Activated CD4-positive, alpha-beta T cell treated with anti-CD3 and anti-CD28 coated beads for 36 hours (primary cell): ENCODE results near the gene CTDSPL2. TPM values are rescaled to one million over a fixed set of nuclear protein-coding genes. Genes with fewer than 3 reads are reported as not detected.

Experiments
- ATAC-seq: fragments of 200-7000 bp; cut with Tn5 transposase; one replicate; pipeline ENCODE4 v1.10.0; 2021; ENCODE audit warnings: mild to moderate bottlenecking, moderate library complexity
- CTCF ChIA-PET: fragments of 350-600 bp; sonication (Branson Sonifier 250); formaldehyde crosslinking; loops from one replicate; lab custom pipeline; 2021; ENCODE audit warnings: antibody characterized with exemption; lab: Charles Lee
- POLR2A ChIA-PET: fragments of 350-600 bp; sonication (Branson Sonifier 250); formaldehyde crosslinking; loops from one replicate; lab custom pipeline; 2021; ENCODE audit warnings: antibody characterized with exemption, inconsistent platforms; lab: Charles Lee
- DNase-seq: peaks from one replicate; pipeline ENCODE4 v3.0.0-alpha.2; 2020
- H3K27ac Mint-ChIP-seq: one replicate; pipeline ENCODE4 v1.8.0; 2021; ENCODE audit warnings: mixed read lengths
- H3K27me3 Mint-ChIP-seq: one replicate; pipeline ENCODE4 v1.8.0; 2021; ENCODE audit warnings: mixed read lengths
- H3K36me3 Mint-ChIP-seq: one replicate; pipeline ENCODE4 v1.8.0; 2021; ENCODE audit warnings: low read depth, mixed read lengths
- H3K4me1 Mint-ChIP-seq: one replicate; pipeline ENCODE4 v1.8.0; 2021; ENCODE audit warnings: mixed read lengths
- H3K4me3 Mint-ChIP-seq: one replicate; pipeline ENCODE4 v1.8.0; 2021; ENCODE audit warnings: mild to moderate bottlenecking, moderate library complexity, mixed read lengths
- H3K9me3 Mint-ChIP-seq: one replicate; pipeline ENCODE4 v1.8.0; 2021; ENCODE audit warnings: low read depth, mixed read lengths
- intact Hi-C, 2 experiments: fragments of 100-400 bp; cut with DNase I in 1 of 2; cut with micrococcal nuclease in 1 of 2; formaldehyde crosslinking; loops; one replicate each; pipeline versions ENCODE4 v1.14.2 to v1.15.1; 2022 to 2024; cut with DNase I, micrococcal nuclease
- total RNA-seq, 2 experiments: library from RNA; stranded (reverse); gene quantifications; one replicate each; pipeline ENCODE4 v1.2.3, GENCODE V29; 2021

Gene CTDSPL2
- total RNA-seq, 2 experiments from 2014 or later: 80.7 to 107 TPM

GRCh38 chr15:44485880-44486279, 58.5 kb downstream of the CTDSPL2 start:
- Mint-ChIP-seq H3K27me3 (no peaks in the 10 kb centered on the region), H3K36me3 (peaks cover 34% of the 10 kb centered on the region), H3K9me3 (no peaks in the 10 kb centered on the region), H3K27ac (no peak overlapping the region), H3K4me1 (peaks cover 43% of the 10 kb centered on the region), H3K4me3 (no peak overlapping the region)
- DNase-seq (no peak), ATAC-seq (no peak)
- intact Hi-C loops: loop anchor here (1.0 to 2.0 kb wide), 2 partner anchors 15 to 178 kb away; no protein-coding TSS in a partner anchor
- ChIA-PET POLR2A (no interaction called here), CTCF (interaction anchor here (1.0 kb wide), 1 partner anchor 15 kb away, joined by 3 read pairs; no protein-coding TSS in a partner anchor)

GRCh38 chr15:44489464-44489863, 62.0 kb downstream of the CTDSPL2 start:
- no peaks in the 10 kb centered on the region for H3K27me3 Mint-ChIP-seq
- H3K4me3 Mint-ChIP-seq: no peak overlapping the region
- H3K36me3 Mint-ChIP-seq: peaks cover 49% of the 10 kb centered on the region
- DNase-seq (no peak), ATAC-seq (peak; percentile 94)
- H3K4me1 Mint-ChIP-seq: peaks cover 43% of the 10 kb centered on the region
- H3K27ac Mint-ChIP-seq: peak overlapping the region; percentile 71
- ChIA-PET CTCF (interaction anchor here (0.6 to 2.5 kb wide), 4 partner anchors 12 to 653 kb away, joined by 3 to 17 read pairs (median 4); no protein-coding TSS in a partner anchor), POLR2A (interaction anchor here (0.6 kb wide), 1 partner anchor 45 kb away, joined by 5 read pairs; no protein-coding TSS in a partner anchor)
- H3K9me3 Mint-ChIP-seq: no peaks in the 10 kb centered on the region
- intact Hi-C loops: no loop called here

GRCh38 chr15:44490622-44491021, 63.2 kb downstream of the CTDSPL2 start:
- Mint-ChIP-seq H3K4me3 (no peak overlapping the region), H3K36me3 (peaks cover 46% of the 10 kb centered on the region), H3K27me3 (no peaks in the 10 kb centered on the region), H3K4me1 (peaks cover 37% of the 10 kb centered on the region), H3K27ac (peak overlapping the region; percentile 20), H3K9me3 (no peaks in the 10 kb centered on the region)
- ChIA-PET CTCF (interaction anchor here (0.8 to 2.5 kb wide), 2 partner anchors 11 to 19 kb away, joined by 3 to 17 read pairs; no protein-coding TSS in a partner anchor), POLR2A (no interaction called here)
- ATAC-seq (no peak), DNase-seq (no peak)
- intact Hi-C loops: no loop called here

- intact Hi-C loops: no loop called here
- peaks cover 25% of the 10 kb centered on the region for H3K4me1 Mint-ChIP-seq
- no peak overlapping the region for H3K4me3 Mint-ChIP-seq
- ATAC-seq (no peak), DNase-seq (no peak)
- H3K36me3 Mint-ChIP-seq: peaks cover 43% of the 10 kb centered on the region
- H3K27ac Mint-ChIP-seq: no peak overlapping the region
- ChIA-PET CTCF (interaction anchor here (0.7 to 2.2 kb wide), 2 partner anchors 9 to 21 kb away, joined by 3 to 8 read pairs; no protein-coding TSS in a partner anchor), POLR2A (interaction anchor here (0.6 kb wide), 1 partner anchor 35 kb away, joined by 3 read pairs; no protein-coding TSS in a partner anchor)
- no peaks in the 10 kb centered on the region for H3K9me3 Mint-ChIP-seq
- no peaks in the 10 kb centered on the region for H3K27me3 Mint-ChIP-seq
Observed at GRCh38 chr15:44492040-44492439, 64.6 kb downstream of the CTDSPL2 start.

GRCh38 chr15:44492672-44493071, 65.2 kb downstream of the CTDSPL2 start:
- Mint-ChIP-seq H3K36me3 (peaks cover 37% of the 10 kb centered on the region), H3K4me3 (no peak overlapping the region), H3K27me3 (no peaks in the 10 kb centered on the region), H3K4me1 (peaks cover 22% of the 10 kb centered on the region), H3K27ac (peak overlapping the region; percentile 38), H3K9me3 (no peaks in the 10 kb centered on the region)
- POLR2A ChIA-PET: interaction anchor here (0.6 kb wide), 1 partner anchor 57 kb away, joined by 4 read pairs; no protein-coding TSS in a partner anchor
- DNase-seq: no peak
- no peak for ATAC-seq
- CTCF ChIA-PET: interaction anchor here (1.1 to 2.2 kb wide), 2 partner anchors 9 to 50 kb away, joined by 3 to 8 read pairs; no protein-coding TSS in a partner anchor
- intact Hi-C loops: no loop called here

- DNase-seq (no peak), ATAC-seq (no peak)
- peaks cover 11% of the 10 kb centered on the region for H3K4me1 Mint-ChIP-seq
- H3K36me3 Mint-ChIP-seq: peaks cover 26% of the 10 kb centered on the region
- no peaks in the 10 kb centered on the region for H3K27me3 Mint-ChIP-seq
- no peak overlapping the region for H3K4me3 Mint-ChIP-seq
- intact Hi-C loops: no loop called here
- H3K27ac Mint-ChIP-seq: no peak overlapping the region
- ChIA-PET CTCF (interaction anchor here (0.7 kb wide), 1 partner anchor 60 kb away, joined by 3 read pairs; no protein-coding TSS in a partner anchor), POLR2A (interaction anchor here (0.7 kb wide), 1 partner anchor 53 kb away, joined by 3 read pairs; no protein-coding TSS in a partner anchor)
- no peaks in the 10 kb centered on the region for H3K9me3 Mint-ChIP-seq
Observed at GRCh38 chr15:44495562-44495961, 68.1 kb downstream of the CTDSPL2 start.

- H3K9me3 Mint-ChIP-seq: no peaks in the 10 kb centered on the region
- ChIA-PET CTCF (interaction anchor here (0.8 to 2.4 kb wide), 20 partner anchors 8 to 388 kb away, joined by 3 to 17 read pairs (median 5); partner anchors contain the start of gene CTDSPL2), POLR2A (interaction anchor here (0.8 kb wide), 1 partner anchor 74 kb away, joined by 5 read pairs; no protein-coding TSS in a partner anchor)
- H3K27ac Mint-ChIP-seq: peak overlapping the region; percentile 47
- H3K4me1 Mint-ChIP-seq: peaks cover 22% of the 10 kb centered on the region
- H3K36me3 Mint-ChIP-seq: peaks cover 24% of the 10 kb centered on the region
- DNase-seq (no peak), ATAC-seq (peak; percentile 83)
- H3K4me3 Mint-ChIP-seq: no peak overlapping the region
- intact Hi-C loops: loop anchor here (1.0 to 2.0 kb wide), 6 partner anchors 10 to 212 kb away; partner anchors contain the start of genes CTDSPL2 (in 2 of the 2) and GOLM2 (in 1 of the 2)
- no peaks in the 10 kb centered on the region for H3K27me3 Mint-ChIP-seq
Observed at GRCh38 chr15:44500555-44500954, 73.1 kb downstream of the CTDSPL2 start.

GRCh38 chr15:44501768-44502366, 74.4 kb downstream of the CTDSPL2 start:
- Mint-ChIP-seq H3K36me3 (peaks cover 23% of the 10 kb centered on the region), H3K4me1 (peaks cover 22% of the 10 kb centered on the region), H3K9me3 (no peaks in the 10 kb centered on the region), H3K4me3 (no peak overlapping the region), H3K27ac (no peak overlapping the region), H3K27me3 (no peaks in the 10 kb centered on the region)
- intact Hi-C loops: loop anchor here (1.0 to 2.0 kb wide), 6 partner anchors 17 to 599 kb away; partner anchors contain the start of genes CTDSPL2 (in 2 of the 2) and GOLM2 (in 1 of the 2)
- ATAC-seq (peak; percentile 48), DNase-seq (no peak)
- CTCF ChIA-PET: interaction anchor here (0.6 to 2.4 kb wide), 24 partner anchors 8 to 1800 kb away, joined by 3 to 17 read pairs (median 5); partner anchors contain the start of gene CTDSPL2
- POLR2A ChIA-PET: no interaction called here

GRCh38 chr15:44516436-44516835, 89.0 kb downstream of the CTDSPL2 start:
- H3K36me3 Mint-ChIP-seq: peaks cover 13% of the 10 kb centered on the region
- H3K4me1 Mint-ChIP-seq: no peaks in the 10 kb centered on the region
- H3K9me3 Mint-ChIP-seq: no peaks in the 10 kb centered on the region
- H3K4me3 Mint-ChIP-seq: no peak overlapping the region
- H3K27me3 Mint-ChIP-seq: no peaks in the 10 kb centered on the region
- no peak for ATAC-seq
- intact Hi-C loops: no loop called here
- ChIA-PET POLR2A (no interaction called here), CTCF (interaction anchor here (0.7 to 1.3 kb wide), 2 partner anchors 10 to 16 kb away, joined by 4 to 7 read pairs; no protein-coding TSS in a partner anchor)
- no peak for DNase-seq
- no peak overlapping the region for H3K27ac Mint-ChIP-seq

- Mint-ChIP-seq H3K36me3 (peaks cover 19% of the 10 kb centered on the region), H3K27ac (no peak overlapping the region), H3K4me3 (no peak overlapping the region), H3K27me3 (no peaks in the 10 kb centered on the region), H3K4me1 (no peaks in the 10 kb centered on the region), H3K9me3 (no peaks in the 10 kb centered on the region)
- CTCF ChIA-PET: interaction anchor here (0.8 kb wide), 1 partner anchor 64 kb away, joined by 3 read pairs; no protein-coding TSS in a partner anchor
- POLR2A ChIA-PET: no interaction called here
- intact Hi-C loops: no loop called here
- ATAC-seq: no peak
- no peak for DNase-seq
Observed at GRCh38 chr15:44519537-44519936, 92.1 kb downstream of the CTDSPL2 start.

- intact Hi-C loops: no loop called here
- POLR2A ChIA-PET: no interaction called here
- Mint-ChIP-seq H3K4me3 (no peak overlapping the region), H3K27ac (no peak overlapping the region), H3K27me3 (no peaks in the 10 kb centered on the region), H3K4me1 (peaks cover 3% of the 10 kb centered on the region), H3K9me3 (no peaks in the 10 kb centered on the region), H3K36me3 (peaks cover 14% of the 10 kb centered on the region)
- DNase-seq: no peak
- CTCF ChIA-PET: no interaction called here
- ATAC-seq: peak; percentile 16
Observed at GRCh38 chr15:44525018-44525417, 97.6 kb downstream of the CTDSPL2 start.
